Keratinocyte (primary cell): ENCODE data around the gene WDFY2. TPM values are rescaled to one million over a fixed set of nuclear protein-coding genes. Genes with fewer than 3 reads are reported as not detected.

ENCODE experiments used
- DNase-seq: peaks from one replicate; pipeline ENCODE4 v3.0.0-alpha.2; 2011; ENCODE audit warnings: low read depth, missing footprints, low spot score
- FAIRE-seq: peaks from 2 replicates; lab custom pipeline; 2011; peaks lifted over from hg19 to GRCh38; lab: Jason Lieb, UNC
- H2AFZ ChIP-seq: 2 replicates; pipeline ENCODE4 v1.6.0; 2012; ENCODE audit warnings: low read length, control low read depth, inconsistent platforms; ENCODE audit not compliant: control insufficient read depth
- H3K27ac ChIP-seq: 2 replicates; pipeline ENCODE4 v1.5.1; 2011; ENCODE audit warnings: low read length; ENCODE audit not compliant: control insufficient read depth, insufficient read depth
- H3K27me3 ChIP-seq: 3 replicates; pipeline ENCODE4 v1.6.0; 2011; ENCODE audit warnings: low read length; ENCODE audit not compliant: control insufficient read depth, insufficient read depth; ENCODE audit errors: extremely low read depth
- H3K36me3 ChIP-seq, 2 experiments: 2 replicates in 1 of 2; 3 replicates in 1 of 2; pipeline ENCODE4 v1.5.1; 2011; ENCODE audit warnings: low read length in 2 of 2, mild to moderate bottlenecking in 1 of 2; ENCODE audit not compliant: control insufficient read depth in 2 of 2, insufficient read depth in 2 of 2; ENCODE audit errors: extremely low read depth in 1 of 2
- H3K4me1 ChIP-seq: 3 replicates; pipeline ENCODE4 v1.5.1; 2011; ENCODE audit warnings: low read length; ENCODE audit not compliant: control insufficient read depth, insufficient read depth; ENCODE audit errors: extremely low read depth
- H3K4me2 ChIP-seq: 3 replicates; pipeline ENCODE4 v1.6.0; 2011; ENCODE audit warnings: low read depth, low read length; ENCODE audit not compliant: control insufficient read depth, insufficient read depth; ENCODE audit errors: extremely low read depth
- H3K4me3 ChIP-seq, 3 experiments: fragments of 200-600 bp in 1 of 3; sonication (generic) in 1 of 3; 2 replicates in 2 of 3; 3 replicates in 1 of 3; pipeline ENCODE4 v1.5.1; 2011 to 2016; ENCODE audit warnings: low read length in 3 of 3, mild to moderate bottlenecking in 3 of 3, control low read depth in 2 of 3, inconsistent platforms in 1 of 3, low read depth in 1 of 3, mixed read lengths in 1 of 3, mixed run types in 1 of 3, moderate library complexity in 1 of 3; ENCODE audit not compliant: control insufficient read depth in 2 of 3, insufficient read depth in 2 of 3; ENCODE audit errors: extremely low read depth in 1 of 3
- H3K79me2 ChIP-seq: 2 replicates; pipeline ENCODE4 v1.6.0; 2012; ENCODE audit warnings: low read length; ENCODE audit not compliant: control insufficient read depth, insufficient read depth
- H3K9ac ChIP-seq: 3 replicates; pipeline ENCODE4 v1.6.0; 2011; ENCODE audit warnings: low read length; ENCODE audit not compliant: control insufficient read depth, insufficient read depth; ENCODE audit errors: extremely low read depth
- H3K9me1 ChIP-seq: 3 replicates; pipeline ENCODE4 v1.6.0; 2011; ENCODE audit warnings: low read length; ENCODE audit not compliant: control insufficient read depth, insufficient read depth; ENCODE audit errors: extremely low read depth
- H3K9me3 ChIP-seq: 2 replicates; pipeline ENCODE4 v1.5.1; 2012; ENCODE audit warnings: low read depth, low read length; ENCODE audit not compliant: control insufficient read depth
- H4K20me1 ChIP-seq: 3 replicates; pipeline ENCODE4 v1.6.0; 2011; ENCODE audit warnings: low read length; ENCODE audit not compliant: control insufficient read depth, insufficient read depth; ENCODE audit errors: extremely low read depth
- EZH2 ChIP-seq: IDR thresholded peaks from one replicate; pipeline ENCODE4 v1.6.1; 2012; ENCODE audit warnings: inconsistent platforms, mild to moderate bottlenecking, low read length, moderate library complexity
- dilution Hi-C: fragments of 300-500 bp; cut with MboI; formaldehyde crosslinking; loops from one replicate; pipeline ENCODE4 v1.7.0; 2020; ENCODE audit warnings: low sequenced_read_pairs; ENCODE audit not compliant: extremely low pct_ligation_motif_present
- polyA plus RNA-seq, 5 experiments: library from polyadenylated mRNA; depleted of rRNA in 3 of 5; stranded (reverse) in 3 of 5; stranded (forward) in 1 of 5; unstranded in 1 of 5; fragments of >200 nt; gene quantifications; 1 replicate in 1 of 5; 2 replicates in 3 of 5; 3 replicates in 1 of 5; pipeline versions ENCODE4 v1.2.1 to v1.2.3, GENCODE V29; 2011 to 2012; ENCODE audit warnings: missing spikeins in 2 of 5, low read depth in 1 of 5, low replicate concordance in 1 of 5
- TF ChIP-seq, protein P1 (sequence below), 3 experiments: IDR thresholded peaks in 1 of 3; conservative IDR thresholded peaks in 1 of 3; optimal IDR thresholded peaks in 1 of 3; 2 replicates in 2 of 3; 3 replicates in 1 of 3; pipeline versions ENCODE3 to v1.5.1; 2011; ENCODE audit warnings: low read length in 3 of 3, mild to moderate bottlenecking in 3 of 3, moderate library complexity in 2 of 3, control low read depth in 1 of 3, inconsistent platforms in 1 of 3; ENCODE audit not compliant: insufficient read depth in 2 of 3; ENCODE audit errors: extremely low read depth in 1 of 3

The WDFY2 gene
- polyA plus RNA-seq, 1 donor (not counting 4 experiments of a cell fraction or from before 2014, with no cell fraction given) = 18.6 TPM

GRCh38 chr13:51643105-51643881 is 59.0 kb downstream of the WDFY2 start:
- no peaks in the 10 kb centered on the region for H3K9me1 ChIP-seq
- H2AFZ ChIP-seq = no peak overlapping the region
- DNase-seq (peak; percentile 49), FAIRE-seq (peak; percentile 95)
- H3K79me2 ChIP-seq = peaks cover 59% of the 10 kb centered on the region
- TF ChIP-seq, protein P1, sequence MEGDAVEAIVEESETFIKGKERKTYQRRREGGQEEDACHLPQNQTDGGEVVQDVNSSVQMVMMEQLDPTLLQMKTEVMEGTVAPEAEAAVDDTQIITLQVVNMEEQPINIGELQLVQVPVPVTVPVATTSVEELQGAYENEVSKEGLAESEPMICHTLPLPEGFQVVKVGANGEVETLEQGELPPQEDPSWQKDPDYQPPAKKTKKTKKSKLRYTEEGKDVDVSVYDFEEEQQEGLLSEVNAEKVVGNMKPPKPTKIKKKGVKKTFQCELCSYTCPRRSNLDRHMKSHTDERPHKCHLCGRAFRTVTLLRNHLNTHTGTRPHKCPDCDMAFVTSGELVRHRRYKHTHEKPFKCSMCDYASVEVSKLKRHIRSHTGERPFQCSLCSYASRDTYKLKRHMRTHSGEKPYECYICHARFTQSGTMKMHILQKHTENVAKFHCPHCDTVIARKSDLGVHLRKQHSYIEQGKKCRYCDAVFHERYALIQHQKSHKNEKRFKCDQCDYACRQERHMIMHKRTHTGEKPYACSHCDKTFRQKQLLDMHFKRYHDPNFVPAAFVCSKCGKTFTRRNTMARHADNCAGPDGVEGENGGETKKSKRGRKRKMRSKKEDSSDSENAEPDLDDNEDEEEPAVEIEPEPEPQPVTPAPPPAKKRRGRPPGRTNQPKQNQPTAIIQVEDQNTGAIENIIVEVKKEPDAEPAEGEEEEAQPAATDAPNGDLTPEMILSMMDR (optimal IDR thresholded peaks at IDR 0.05 in 1 of 3, IDR thresholded peaks at IDR 0.05 in 1 of 3, conservative IDR thresholded peaks at IDR 0.05 in 1 of 3; ENCODE audit: extremely low read depth in 1 of 3, insufficient read depth in 2 of 3, low read length in 3 of 3) = no peak
- TF ChIP-seq EZH2 = no peak
- H3K4me3 ChIP-seq = peak overlapping the region in 2 of 3 experiments; percentile 9 to 23
- H3K4me1 ChIP-seq = peaks cover 67% of the 10 kb centered on the region
- H4K20me1 ChIP-seq = no peaks in the 10 kb centered on the region
- no peaks in the 10 kb centered on the region for H3K36me3 ChIP-seq
- peak overlapping the region; percentile 80 for H3K27ac ChIP-seq
- H3K9ac ChIP-seq = peak overlapping the region; percentile 43
- no peaks in the 10 kb centered on the region for H3K9me3 ChIP-seq
- peak overlapping the region; percentile 86 for H3K4me2 ChIP-seq
- dilution Hi-C loops = no loop called here
- no peaks in the 10 kb centered on the region for H3K27me3 ChIP-seq

- H4K20me1 ChIP-seq = no peaks in the 10 kb centered on the region
- no peak overlapping the region for H2AFZ ChIP-seq
- H3K9ac ChIP-seq = peak overlapping the region; percentile 43
- no peaks in the 10 kb centered on the region for H3K9me1 ChIP-seq
- FAIRE-seq (peak; percentile 90), DNase-seq (peak; percentile 50)
- TF ChIP-seq EZH2 = no peak
- TF ChIP-seq, protein P1 (optimal IDR thresholded peaks at IDR 0.05 in 1 of 3, IDR thresholded peaks at IDR 0.05 in 1 of 3, conservative IDR thresholded peaks at IDR 0.05 in 1 of 3; ENCODE audit: extremely low read depth in 1 of 3, insufficient read depth in 2 of 3, low read length in 3 of 3) = no peak
- no peaks in the 10 kb centered on the region for H3K27me3 ChIP-seq
- H3K79me2 ChIP-seq = peaks cover 58% of the 10 kb centered on the region
- peak overlapping the region in 2 of 3 experiments; percentile 16 to 29 for H3K4me3 ChIP-seq
- dilution Hi-C loops = no loop called here
- no peaks in the 10 kb centered on the region for H3K9me3 ChIP-seq
- peak overlapping the region; percentile 80 for H3K27ac ChIP-seq
- peaks cover 62% of the 10 kb centered on the region for H3K4me1 ChIP-seq
- peak overlapping the region; percentile 86 for H3K4me2 ChIP-seq
- H3K36me3 ChIP-seq = no peaks in the 10 kb centered on the region
Observed at GRCh38 chr13:51643882-51644281, 59.6 kb downstream of the WDFY2 start.
